HK-2 (cell line): ENCODE results near the gene CDYL.
"Not testable (repeated sequence)": the region's sequence is repeated elsewhere in the genome, so short reads cannot be mapped to it uniquely, and the experiment has no call there.

Experiments used
- DNase-seq: peaks from one replicate; pipeline ENCODE4 v3.0.0-alpha.2; 2018; ENCODE audit not compliant: unreplicated experiment

Gene CDYL

GRCh38 chr6:4844108-4844507 lies 67.9 kb downstream of the CDYL start:
- no peak for DNase-seq

GRCh38 chr6:4846387-4846786 lies 70.2 kb downstream of the CDYL start:
- DNase-seq = no peak

GRCh38 chr6:4848382-4849068 lies 72.3 kb downstream of the CDYL start:
- DNase-seq = no peak

GRCh38 chr6:4849226-4850022 lies 73.2 kb downstream of the CDYL start:
- no peak for DNase-seq

GRCh38 chr6:4851035-4851434 lies 74.8 kb downstream of the CDYL start:
- DNase-seq = no peak

- DNase-seq = not testable (repeated sequence)
Observed at GRCh38 chr6:4852186-4852585, 76.0 kb downstream of the CDYL start.

GRCh38 chr6:4852938-4853337 lies 76.7 kb downstream of the CDYL start:
- DNase-seq = no peak

- no peak for DNase-seq
Observed at GRCh38 chr6:4853349-4853748, 77.1 kb downstream of the CDYL start.

GRCh38 chr6:4853782-4854511 lies 77.7 kb downstream of the CDYL start:
- peak; percentile 4 for DNase-seq

- DNase-seq = no peak
Observed at GRCh38 chr6:4856785-4857184, 80.6 kb downstream of the CDYL start.

GRCh38 chr6:4858194-4859015 lies 82.2 kb downstream of the CDYL start:
- no peak for DNase-seq

GRCh38 chr6:4860387-4860786 lies 84.2 kb downstream of the CDYL start:
- no peak for DNase-seq

- no peak for DNase-seq
Observed at GRCh38 chr6:4861564-4861963, 85.4 kb downstream of the CDYL start.

GRCh38 chr6:4864519-4864918 lies 88.3 kb downstream of the CDYL start:
- no peak for DNase-seq

- DNase-seq = peak; percentile 6
Observed at GRCh38 chr6:4865006-4865405, 88.8 kb downstream of the CDYL start.

- no peak for DNase-seq
Observed at GRCh38 chr6:4870821-4871494, 94.8 kb downstream of the CDYL start.

- no peak for DNase-seq
Observed at GRCh38 chr6:4871825-4872224, 95.6 kb downstream of the CDYL start.

- DNase-seq = no peak
Observed at GRCh38 chr6:4872841-4873240, 96.6 kb downstream of the CDYL start.

- no peak for DNase-seq
Observed at GRCh38 chr6:4873928-4874327, 97.7 kb downstream of the CDYL start.

GRCh38 chr6:4879741-4880275 lies 103.6 kb downstream of the CDYL start:
- no peak for DNase-seq

- DNase-seq = no peak
Observed at GRCh38 chr6:4880363-4880762, 104.2 kb downstream of the CDYL start.
